ENCODE results near the gene VAMP3. TPM values are rescaled to one million over a fixed set of nuclear protein-coding genes. Genes with fewer than 3 reads are reported as not detected.

VAMP3 gene
- total and polyA plus RNA-seq, 2 experiments from 2014 or later = 51.2 to 68.4 TPM

- DNase-seq (ENCODE audit: low read depth in 1 of 2, low spot score in 1 of 2) = no peak
- H3K27me3 ChIP-seq = no peaks in the 10 kb centered on the region
- no peaks in the 10 kb centered on the region for H3K4me1 ChIP-seq (ENCODE audit: low read depth)
- H3K27ac ChIP-seq = no peak overlapping the region
- no peaks in the 10 kb centered on the region for H3K9me3 ChIP-seq (ENCODE audit: low read depth)
- no peak for TF ChIP-seq CTCF (IDR thresholded peaks at IDR 0.05; ENCODE audit: low read depth, low read length)
- H3K4me3 ChIP-seq = no peak overlapping the region
- peaks cover 4% of the 10 kb centered on the region for H3K36me3 ChIP-seq
These were observed 56.2 kb downstream of the VAMP3 start for GRCh38 chr1:7827126-7827955.

Other genes starting within 250 kb of the VAMP3 start
- gene PER3, start 13.0 kb downstream of the VAMP3 start, total RNA-seq = 1.9 and 13.2 TPM in 2 replicates
- gene PER3, start 13.0 kb downstream of the VAMP3 start, polyA plus RNA-seq = 2.9 and 12.9 TPM in 2 replicates
- gene UTS2, start 81.8 kb downstream of the VAMP3 start, total RNA-seq = not detected in 2 replicates
- gene UTS2, start 81.8 kb downstream of the VAMP3 start, polyA plus RNA-seq = not detected in 2 replicates
- 0.14 TPM in 1 of 2 replicates, not detected in the other for gene TNFRSF9, start 169.5 kb downstream of the VAMP3 start, total RNA-seq
- 0.52 TPM in 1 of 2 replicates, not detected in the other for gene TNFRSF9, start 169.5 kb downstream of the VAMP3 start, polyA plus RNA-seq
- 199 and 241 TPM in 2 replicates for gene PARK7, start 190.4 kb downstream of the VAMP3 start, total RNA-seq
- 494 and 603 TPM in 2 replicates for gene PARK7, start 190.4 kb downstream of the VAMP3 start, polyA plus RNA-seq

All from cardiac muscle cell (in vitro differentiated cells and primary cell).